ENCODE measurements around the gene NKPD1.

- TF ChIP-seq POLR2A (IDR thresholded peaks at IDR 0.05; ENCODE audit: low read depth, low read length) (no peak), POLR2AphosphoS5 (IDR thresholded peaks at IDR 0.05; ENCODE audit: low read depth, low read length) (no peak), TAF1 (IDR thresholded peaks at IDR 0.05; ENCODE audit: low read depth, low read length) (no peak), SPI1 (IDR thresholded peaks at IDR 0.05; ENCODE audit: low read depth, low read length) (no peak), POU2F2 (IDR thresholded peaks at IDR 0.05; ENCODE audit: low read depth, low read length) (no peak), PAX5 (IDR thresholded peaks at IDR 0.05; ENCODE audit: insufficient read depth, low read length, severe bottlenecking) (no peak)
Measured at GRCh38 chr19:45206328-45206727, 45.5 kb upstream of the NKPD1 start.

All from GM12891 (cell line).